Measurements from ENCODE around the gene CHIT1. TPM values are rescaled to one million over a fixed set of nuclear protein-coding genes. Genes with fewer than 3 reads are reported as not detected.

The CHIT1 gene
- total RNA-seq, 2 experiments from 2014 or later = 0.15 to 0.55 TPM

DNA sequence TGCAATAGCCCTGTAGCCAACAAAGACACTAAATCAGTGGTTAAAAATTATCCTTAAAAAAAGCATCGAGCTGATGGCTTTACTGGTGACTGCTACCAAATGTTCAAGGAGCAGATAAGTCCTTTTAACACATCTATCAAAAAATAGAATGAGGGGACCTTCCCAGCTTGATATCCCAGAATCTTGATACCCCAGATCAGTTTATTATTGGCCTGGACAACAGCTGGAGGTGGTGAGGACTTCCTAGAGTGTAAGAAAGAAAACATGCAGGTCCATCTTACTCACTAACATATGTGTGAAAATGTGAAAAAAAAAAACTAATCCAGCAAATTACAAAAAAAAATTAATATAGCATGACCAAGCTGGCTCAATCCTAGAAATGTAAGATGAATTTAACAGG, 21.3 kb downstream of the CHIT1 start:
- Mint-ChIP-seq H3K36me3 (ENCODE audit: low read depth) (no peaks in the 10 kb centered on the region), H3K9me3 (no peaks in the 10 kb centered on the region), H3K27ac (no peak overlapping the region), H3K4me3 (no peak overlapping the region), H3K27me3 (peaks cover 15% of the 10 kb centered on the region), H3K4me1 (peaks cover 1% of the 10 kb centered on the region)
- ChIA-PET POLR2A (no interaction called here), CTCF (interaction anchor here (2.5 kb wide), 1 partner anchor 8 kb away, joined by 8 read pairs; no protein-coding TSS in a partner anchor)
- no peak for DNase-seq

- ChIA-PET CTCF (interaction anchor here (2.5 kb wide), 1 partner anchor 8 kb away, joined by 8 read pairs; no protein-coding TSS in a partner anchor), POLR2A (no interaction called here)
- Mint-ChIP-seq H3K9me3 (no peaks in the 10 kb centered on the region), H3K36me3 (ENCODE audit: low read depth) (no peaks in the 10 kb centered on the region), H3K4me1 (peaks cover 1% of the 10 kb centered on the region), H3K4me3 (no peak overlapping the region), H3K27ac (no peak overlapping the region), H3K27me3 (peaks cover 17% of the 10 kb centered on the region)
- no peak for DNase-seq
Observed at GRCh38 chr1:203207751-203208150, 21.7 kb downstream of the CHIT1 start.

DNA sequence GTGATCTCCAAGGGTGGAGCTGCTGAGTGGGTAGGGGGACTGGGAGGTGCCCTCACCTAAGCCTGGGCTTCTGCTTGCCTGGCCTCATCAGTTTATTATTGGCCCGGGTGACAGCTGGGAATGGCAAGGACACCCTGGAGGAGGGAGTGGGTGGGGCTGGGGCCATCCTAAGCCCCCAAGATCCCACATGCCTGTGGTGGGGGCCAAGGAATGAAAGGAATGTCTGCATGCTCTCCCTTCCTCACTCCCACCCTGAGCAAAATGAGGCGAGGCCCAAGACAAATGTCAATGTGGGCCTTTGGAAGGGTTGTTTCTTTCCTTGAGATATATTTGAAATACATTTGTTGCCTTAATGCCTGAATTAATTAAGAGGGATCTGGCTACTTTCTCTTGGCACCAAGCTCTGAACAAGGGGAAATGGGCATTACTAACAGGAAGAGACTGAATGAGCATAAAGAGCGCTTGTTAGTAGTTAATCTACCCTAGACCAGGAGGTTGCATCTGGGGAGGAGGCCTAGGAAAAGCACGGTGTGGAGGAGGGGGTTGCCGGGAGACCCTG, 23.3 kb downstream of the CHIT1 start:
- H3K27me3 Mint-ChIP-seq = peaks cover 23% of the 10 kb centered on the region
- H3K27ac Mint-ChIP-seq = no peak overlapping the region
- no peak for DNase-seq
- H3K9me3 Mint-ChIP-seq = no peaks in the 10 kb centered on the region
- POLR2A ChIA-PET = no interaction called here
- H3K4me1 Mint-ChIP-seq = peaks cover 1% of the 10 kb centered on the region
- H3K4me3 Mint-ChIP-seq = no peak overlapping the region
- CTCF ChIA-PET = interaction anchor here (2.5 kb wide), 1 partner anchor 10 kb away, joined by 8 read pairs; no protein-coding TSS in a partner anchor
- no peaks in the 10 kb centered on the region for H3K36me3 Mint-ChIP-seq (ENCODE audit: low read depth)

GRCh38 chr1:203204756-203205155, 24.7 kb downstream of the CHIT1 start:
- H3K4me1 Mint-ChIP-seq = peaks cover 1% of the 10 kb centered on the region

GRCh38 chr1:203202431-203203245, 26.8 kb downstream of the CHIT1 start:
- POLR2A ChIA-PET = no interaction called here
- Mint-ChIP-seq H3K9me3 (no peaks in the 10 kb centered on the region), H3K27ac (no peak overlapping the region), H3K4me1 (peaks cover 1% of the 10 kb centered on the region), H3K36me3 (ENCODE audit: low read depth) (no peaks in the 10 kb centered on the region), H3K27me3 (peaks cover 30% of the 10 kb centered on the region), H3K4me3 (no peak overlapping the region)
- no peak for DNase-seq
- CTCF ChIA-PET = interaction anchor here (1.6 kb wide), 1 partner anchor 13 kb away, joined by 7 read pairs; no protein-coding TSS in a partner anchor

More at GRCh38 chr1:203204756-203205155, 24.7 kb downstream of the CHIT1 start:
- H3K27ac Mint-ChIP-seq = no peak overlapping the region
- no peak overlapping the region for H3K4me3 Mint-ChIP-seq
- peaks cover 29% of the 10 kb centered on the region for H3K27me3 Mint-ChIP-seq
- DNase-seq = no peak
- ChIA-PET CTCF (no interaction called here), POLR2A (no interaction called here)
- H3K36me3 Mint-ChIP-seq (ENCODE audit: low read depth) = no peaks in the 10 kb centered on the region
- no peaks in the 10 kb centered on the region for H3K9me3 Mint-ChIP-seq

- no peak for DNase-seq
- Mint-ChIP-seq H3K4me1 (no peaks in the 10 kb centered on the region), H3K4me3 (no peak overlapping the region), H3K9me3 (no peaks in the 10 kb centered on the region), H3K36me3 (ENCODE audit: low read depth) (no peaks in the 10 kb centered on the region), H3K27me3 (peaks cover 34% of the 10 kb centered on the region), H3K27ac (no peak overlapping the region)
- ChIA-PET CTCF (no interaction called here), POLR2A (no interaction called here)
Observed at GRCh38 chr1:203201516-203202205, 27.8 kb downstream of the CHIT1 start.

DNA sequence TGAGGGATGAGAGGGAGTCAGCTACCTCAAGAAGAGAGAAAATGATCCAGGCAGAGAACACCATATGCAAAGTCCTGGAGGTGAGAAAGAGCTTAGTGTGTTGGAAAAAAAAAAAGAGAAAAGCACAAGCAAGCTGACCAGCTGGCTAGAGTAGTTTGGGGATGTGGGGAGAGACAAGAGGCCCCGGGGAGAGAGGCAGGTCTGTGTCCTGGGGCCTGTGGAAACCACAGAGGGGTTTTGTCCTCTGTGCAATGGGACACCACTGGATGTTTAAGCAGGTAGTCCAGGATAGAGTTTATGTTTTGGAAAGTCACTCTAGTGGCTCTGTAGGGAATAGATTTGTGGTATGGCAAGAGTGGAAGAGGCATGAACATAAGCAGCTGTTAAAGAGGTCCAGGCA, 28.6 kb downstream of the CHIT1 start:
- ChIA-PET CTCF (no interaction called here), POLR2A (no interaction called here)
- Mint-ChIP-seq H3K4me1 (no peaks in the 10 kb centered on the region), H3K36me3 (ENCODE audit: low read depth) (no peaks in the 10 kb centered on the region), H3K9me3 (no peaks in the 10 kb centered on the region), H3K27ac (no peak overlapping the region), H3K4me3 (no peak overlapping the region), H3K27me3 (peaks cover 34% of the 10 kb centered on the region)
- DNase-seq = no peak

DNA sequence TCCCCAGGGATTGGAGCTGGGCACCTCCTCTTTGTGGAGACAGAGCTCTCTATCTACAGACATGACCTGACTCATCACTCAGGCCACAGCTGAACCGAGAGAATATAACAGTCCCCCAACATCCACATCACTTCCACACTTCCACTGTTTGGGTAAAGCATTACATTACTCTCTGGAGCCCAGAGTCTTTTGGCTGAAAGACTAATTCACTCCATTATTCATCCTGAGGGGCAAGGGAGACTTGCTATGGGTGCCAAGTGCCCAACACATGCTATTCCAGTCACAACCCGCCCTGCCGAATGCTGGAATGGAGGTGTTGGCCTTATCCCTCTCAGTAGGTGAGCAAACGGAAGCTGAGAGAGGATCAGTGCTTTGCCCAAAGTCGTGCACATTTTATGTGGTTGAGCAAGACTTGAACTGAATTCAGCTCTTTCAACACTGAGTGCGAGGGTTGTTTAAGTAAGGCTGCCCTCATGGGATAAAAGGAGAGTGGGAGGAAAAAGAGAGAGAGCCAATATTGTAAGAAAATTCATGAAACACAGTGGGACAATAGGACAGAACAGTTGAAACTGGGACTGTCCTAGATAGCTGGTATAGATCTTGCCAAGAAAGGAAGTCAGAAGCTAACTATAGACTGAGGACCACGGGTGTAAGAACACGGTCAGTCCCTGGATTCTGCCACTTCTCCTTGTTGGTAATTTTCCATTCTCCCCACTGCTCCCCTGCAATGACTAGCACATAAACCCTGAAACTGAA, 29.5 kb downstream of the CHIT1 start:
- ChIA-PET CTCF (interaction anchor here (0.9 kb wide), 1 partner anchor 160 kb away, joined by 4 read pairs; no protein-coding TSS in a partner anchor), POLR2A (interaction anchor here (0.9 kb wide), 1 partner anchor 160 kb away, joined by 3 read pairs; no protein-coding TSS in a partner anchor)
- no peaks in the 10 kb centered on the region for H3K4me1 Mint-ChIP-seq
- H3K27ac Mint-ChIP-seq = no peak overlapping the region
- no peaks in the 10 kb centered on the region for H3K36me3 Mint-ChIP-seq (ENCODE audit: low read depth)
- DNase-seq = no peak
- H3K9me3 Mint-ChIP-seq = no peaks in the 10 kb centered on the region
- H3K4me3 Mint-ChIP-seq = no peak overlapping the region
- peaks cover 40% of the 10 kb centered on the region for H3K27me3 Mint-ChIP-seq

DNA sequence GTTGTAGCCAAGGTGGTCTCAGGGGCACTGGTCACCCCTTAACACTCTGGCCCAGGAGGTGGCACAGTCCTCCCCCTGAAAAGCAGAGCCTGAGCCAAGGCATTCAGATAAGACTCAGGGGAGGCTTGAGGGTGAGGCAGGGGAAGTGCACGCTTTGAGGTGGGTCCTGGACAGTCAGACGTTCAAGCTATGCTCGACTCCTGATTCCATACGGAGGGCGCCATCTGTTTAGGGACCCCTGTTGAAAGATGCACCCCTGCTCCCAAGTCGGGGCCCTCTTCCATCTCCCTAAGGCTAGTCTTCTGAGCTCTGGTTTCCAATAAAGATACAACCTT, 30.0 kb downstream of the CHIT1 start:
- ChIA-PET CTCF (interaction anchor here (0.9 to 1.4 kb wide), 3 partner anchors 17 to 160 kb away, joined by 3 to 4 read pairs (median 3); no protein-coding TSS in a partner anchor), POLR2A (no interaction called here)
- Mint-ChIP-seq H3K4me3 (no peak overlapping the region), H3K4me1 (no peaks in the 10 kb centered on the region), H3K9me3 (no peaks in the 10 kb centered on the region), H3K36me3 (ENCODE audit: low read depth) (no peaks in the 10 kb centered on the region), H3K27ac (no peak overlapping the region), H3K27me3 (peaks cover 40% of the 10 kb centered on the region)
- DNase-seq = no peak

DNA sequence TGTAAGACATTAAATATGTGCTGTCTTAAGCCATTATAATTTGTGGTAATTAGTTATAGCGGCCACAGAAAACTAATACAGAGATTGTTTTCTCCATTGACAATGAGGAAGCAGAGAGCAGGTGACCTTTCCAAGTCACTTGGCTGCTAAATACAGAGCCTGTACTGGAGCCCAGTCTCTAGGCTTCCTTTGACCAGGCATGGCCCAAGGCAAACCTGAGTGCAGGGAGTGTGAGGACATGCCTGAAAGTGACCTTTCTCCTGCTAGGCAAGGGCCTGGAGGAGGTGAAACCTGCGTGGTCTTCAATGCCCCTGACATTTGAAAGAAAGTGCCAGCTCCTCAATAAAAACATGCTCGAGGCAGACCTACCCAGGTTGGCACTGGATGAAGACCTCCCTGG, 30.5 kb downstream of the CHIT1 start:
- H3K4me3 Mint-ChIP-seq = no peak overlapping the region
- CTCF ChIA-PET = interaction anchor here (1.3 to 1.4 kb wide), 2 partner anchors 17 to 27 kb away, joined by 3 read pairs; no protein-coding TSS in a partner anchor
- no peaks in the 10 kb centered on the region for H3K4me1 Mint-ChIP-seq
- H3K9me3 Mint-ChIP-seq = no peaks in the 10 kb centered on the region
- no peak overlapping the region for H3K27ac Mint-ChIP-seq
- DNase-seq = no peak
- POLR2A ChIA-PET = no interaction called here
- peaks cover 40% of the 10 kb centered on the region for H3K27me3 Mint-ChIP-seq
- H3K36me3 Mint-ChIP-seq (ENCODE audit: low read depth) = no peaks in the 10 kb centered on the region

- H3K27ac Mint-ChIP-seq = no peak overlapping the region
- no peak for DNase-seq
- H3K36me3 Mint-ChIP-seq (ENCODE audit: low read depth) = no peaks in the 10 kb centered on the region
- H3K4me1 Mint-ChIP-seq = no peaks in the 10 kb centered on the region
- CTCF ChIA-PET = no interaction called here
- no peak overlapping the region for H3K4me3 Mint-ChIP-seq
- H3K27me3 Mint-ChIP-seq = peaks cover 32% of the 10 kb centered on the region
- POLR2A ChIA-PET = no interaction called here
- no peaks in the 10 kb centered on the region for H3K9me3 Mint-ChIP-seq
Observed at GRCh38 chr1:203197625-203198024, 31.8 kb downstream of the CHIT1 start.

GRCh38 chr1:203196371-203196770, 33.1 kb downstream of the CHIT1 start:
- DNase-seq = no peak
- H3K27ac Mint-ChIP-seq = no peak overlapping the region
- H3K36me3 Mint-ChIP-seq (ENCODE audit: low read depth) = no peaks in the 10 kb centered on the region
- CTCF ChIA-PET = no interaction called here
- POLR2A ChIA-PET = no interaction called here
- H3K4me3 Mint-ChIP-seq = no peak overlapping the region
- no peaks in the 10 kb centered on the region for H3K9me3 Mint-ChIP-seq
- peaks cover 29% of the 10 kb centered on the region for H3K27me3 Mint-ChIP-seq
- no peaks in the 10 kb centered on the region for H3K4me1 Mint-ChIP-seq

DNA sequence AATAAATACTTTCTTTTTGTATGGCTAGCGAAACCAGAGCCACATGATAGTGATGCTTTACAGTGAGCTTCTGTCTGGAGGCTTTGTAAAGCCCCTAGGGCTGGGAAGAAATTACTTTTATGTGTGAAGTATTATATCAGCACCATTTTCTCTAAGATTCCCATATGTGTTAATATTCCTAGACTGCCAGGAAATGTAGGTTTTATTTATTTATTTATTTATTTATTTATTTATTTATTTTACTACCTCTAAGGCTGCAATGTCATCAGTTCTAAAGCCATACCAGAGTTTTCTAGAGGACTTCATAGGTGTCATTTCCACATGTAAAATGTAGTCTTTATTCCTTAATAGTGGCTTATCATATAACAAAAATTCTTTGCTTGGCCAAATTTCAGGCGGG, 38.5 kb downstream of the CHIT1 start:
- Mint-ChIP-seq H3K36me3 (ENCODE audit: low read depth) (no peaks in the 10 kb centered on the region), H3K27me3 (peaks cover 27% of the 10 kb centered on the region), H3K27ac (no peak overlapping the region), H3K9me3 (no peaks in the 10 kb centered on the region), H3K4me3 (no peak overlapping the region), H3K4me1 (no peaks in the 10 kb centered on the region)
- no peak for DNase-seq
- POLR2A ChIA-PET = interaction anchor here (1.3 kb wide), 1 partner anchor 12 kb away, joined by 3 read pairs; no protein-coding TSS in a partner anchor
- CTCF ChIA-PET = no interaction called here
